Measurements from ENCODE around the gene LRRC27. TPM values are rescaled to one million over a fixed set of nuclear protein-coding genes. Genes with fewer than 3 reads are reported as not detected.

The LRRC27 gene
- total RNA-seq, 1 donor from 2014 or later: 13.8 TPM

GRCh38 chr10:132361581-132362101 lies 29.6 kb downstream of the LRRC27 start:
- no peak for TF ChIP-seq CTCF (IDR thresholded peaks at IDR 0.05; ENCODE audit: partially characterized antibody, unreplicated experiment)
- H3K27ac Mint-ChIP-seq (ENCODE audit: unreplicated experiment): no peak overlapping the region
- H3K4me3 Mint-ChIP-seq (ENCODE audit: unreplicated experiment): no peak overlapping the region
- H3K27me3 Mint-ChIP-seq (ENCODE audit: unreplicated experiment): peaks cover 4% of the 10 kb centered on the region
- no peaks in the 10 kb centered on the region for H3K4me1 Mint-ChIP-seq (ENCODE audit: low read depth, unreplicated experiment)
- H3K9me3 Mint-ChIP-seq (ENCODE audit: unreplicated experiment): peaks cover 4% of the 10 kb centered on the region
- H3K36me3 Mint-ChIP-seq (ENCODE audit: unreplicated experiment): peaks cover 12% of the 10 kb centered on the region
- no peak for DNase-seq

DNA sequence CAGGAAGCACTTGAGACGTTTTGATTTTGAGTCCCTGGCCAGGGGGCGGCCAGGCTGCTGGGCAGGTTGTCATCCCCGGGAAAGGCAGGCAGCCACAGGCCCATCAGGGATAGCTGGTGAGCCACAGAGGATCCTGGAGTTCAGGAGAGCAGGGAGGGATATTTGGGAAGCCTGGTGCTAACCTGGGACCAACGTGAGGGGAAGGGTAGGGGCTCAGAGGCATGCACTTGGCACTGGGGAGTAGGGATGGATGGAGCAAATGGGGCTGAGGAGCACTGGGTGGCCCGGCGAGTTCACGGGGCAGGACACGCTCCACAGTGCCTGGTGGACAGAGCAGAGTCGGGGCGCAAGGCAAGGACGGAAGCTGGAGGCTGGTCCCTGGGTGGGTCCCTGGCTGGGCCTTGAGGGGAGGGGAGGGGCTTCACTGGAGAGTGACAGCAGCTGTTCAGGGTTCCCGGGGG lies 30.2 kb downstream of the LRRC27 start:
- peaks cover 4% of the 10 kb centered on the region for H3K27me3 Mint-ChIP-seq (ENCODE audit: unreplicated experiment)
- DNase-seq: no peak
- H3K27ac Mint-ChIP-seq (ENCODE audit: unreplicated experiment): no peak overlapping the region
- peaks cover 4% of the 10 kb centered on the region for H3K9me3 Mint-ChIP-seq (ENCODE audit: unreplicated experiment)
- no peak for TF ChIP-seq CTCF (IDR thresholded peaks at IDR 0.05; ENCODE audit: partially characterized antibody, unreplicated experiment)
- no peak overlapping the region for H3K4me3 Mint-ChIP-seq (ENCODE audit: unreplicated experiment)
- no peaks in the 10 kb centered on the region for H3K4me1 Mint-ChIP-seq (ENCODE audit: low read depth, unreplicated experiment)
- peaks cover 13% of the 10 kb centered on the region for H3K36me3 Mint-ChIP-seq (ENCODE audit: unreplicated experiment)

DNA sequence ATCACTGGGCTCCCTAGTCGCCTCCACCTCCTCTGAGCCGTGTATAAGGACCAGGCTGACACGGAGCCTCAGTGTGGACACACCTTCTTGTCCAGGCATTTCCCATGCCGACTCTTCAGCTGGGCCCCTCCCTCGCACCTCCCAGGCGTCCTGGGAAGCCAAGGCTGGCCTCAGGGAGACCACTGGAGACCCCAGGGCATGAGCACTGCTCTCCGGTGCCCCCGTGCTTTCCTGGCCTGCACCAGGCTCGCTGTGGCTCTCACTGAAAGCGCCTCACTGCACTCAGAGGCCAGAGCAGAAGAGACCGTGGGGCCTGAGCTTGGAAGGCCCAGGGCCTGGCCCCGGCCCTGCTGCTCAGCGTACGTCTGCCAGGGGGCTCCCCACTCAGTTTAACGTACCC lies 31.4 kb downstream of the LRRC27 start:
- Mint-ChIP-seq H3K27me3 (ENCODE audit: unreplicated experiment) (peaks cover 2% of the 10 kb centered on the region), H3K4me3 (ENCODE audit: unreplicated experiment) (no peak overlapping the region), H3K36me3 (ENCODE audit: unreplicated experiment) (peaks cover 20% of the 10 kb centered on the region), H3K9me3 (ENCODE audit: unreplicated experiment) (peaks cover 2% of the 10 kb centered on the region), H3K4me1 (ENCODE audit: low read depth, unreplicated experiment) (no peaks in the 10 kb centered on the region), H3K27ac (ENCODE audit: unreplicated experiment) (no peak overlapping the region)
- DNase-seq: no peak
- TF ChIP-seq CTCF (IDR thresholded peaks at IDR 0.05; ENCODE audit: partially characterized antibody, unreplicated experiment): no peak

- H3K9me3 Mint-ChIP-seq (ENCODE audit: unreplicated experiment): peaks cover 1% of the 10 kb centered on the region
- no peak overlapping the region for H3K27ac Mint-ChIP-seq (ENCODE audit: unreplicated experiment)
- H3K27me3 Mint-ChIP-seq (ENCODE audit: unreplicated experiment): peaks cover 2% of the 10 kb centered on the region
- no peak for TF ChIP-seq CTCF (IDR thresholded peaks at IDR 0.05; ENCODE audit: partially characterized antibody, unreplicated experiment)
- no peak for DNase-seq
- H3K4me3 Mint-ChIP-seq (ENCODE audit: unreplicated experiment): no peak overlapping the region
- no peaks in the 10 kb centered on the region for H3K4me1 Mint-ChIP-seq (ENCODE audit: low read depth, unreplicated experiment)
- peaks cover 25% of the 10 kb centered on the region for H3K36me3 Mint-ChIP-seq (ENCODE audit: unreplicated experiment)
Observed at GRCh38 chr10:132363921-132364593, 32.1 kb downstream of the LRRC27 start.

- no peak for TF ChIP-seq CTCF (IDR thresholded peaks at IDR 0.05; ENCODE audit: partially characterized antibody, unreplicated experiment)
Observed at GRCh38 chr10:132364594-132364970, 32.6 kb downstream of the LRRC27 start.

More at GRCh38 chr10:132364594-132364970, 32.6 kb downstream of the LRRC27 start:
- H3K4me1 Mint-ChIP-seq (ENCODE audit: low read depth, unreplicated experiment): no peaks in the 10 kb centered on the region
- no peak overlapping the region for H3K4me3 Mint-ChIP-seq (ENCODE audit: unreplicated experiment)
- H3K36me3 Mint-ChIP-seq (ENCODE audit: unreplicated experiment): peaks cover 25% of the 10 kb centered on the region
- H3K27me3 Mint-ChIP-seq (ENCODE audit: unreplicated experiment): peaks cover 2% of the 10 kb centered on the region
- no peak for DNase-seq
- no peaks in the 10 kb centered on the region for H3K9me3 Mint-ChIP-seq (ENCODE audit: unreplicated experiment)
- H3K27ac Mint-ChIP-seq (ENCODE audit: unreplicated experiment): no peak overlapping the region
